MM.1S (cell line): ENCODE data around the gene CERS6.

Experiments
- DNase-seq: peaks from one replicate; pipeline ENCODE4 v3.0.0-alpha.2; 2015
- H2AFZ ChIP-seq: fragments of 300-600 bp; sonication (generic); 2 replicates; pipeline ENCODE4 v1.6.0; 2016; ENCODE audit warnings: antibody characterized with exemption, low read length
- H3F3A ChIP-seq: fragments of 300-600 bp; sonication (generic); 2 replicates; pipeline ENCODE4 v1.6.1; 2016; ENCODE audit warnings: mild to moderate bottlenecking, antibody characterized with exemption, low read length, moderate library complexity, mixed read lengths; ENCODE audit not compliant: insufficient read depth
- H3K27ac ChIP-seq: fragments of 300-600 bp; sonication (generic); 2 replicates; pipeline ENCODE4 v1.5.1; 2016; ENCODE audit warnings: mild to moderate bottlenecking, low read length
- H3K27me3 ChIP-seq: fragments of 300-600 bp; sonication (generic); replicated peaks from 2 replicates; pipeline ENCODE4 v1.6.0; 2016; ENCODE audit warnings: low read length; ENCODE audit not compliant: insufficient read depth
- H3K36me3 ChIP-seq: fragments of 300-600 bp; sonication (generic); replicated peaks from 2 replicates; pipeline ENCODE4 v1.6.1; 2016; ENCODE audit warnings: mild to moderate bottlenecking, low read length, mixed read lengths; ENCODE audit not compliant: insufficient read depth
- H3K4me1 ChIP-seq: fragments of 300-600 bp; sonication (generic); 2 replicates; pipeline ENCODE4 v1.6.1; 2016; ENCODE audit warnings: low read length, mixed read lengths
- H3K4me2 ChIP-seq: fragments of 300-600 bp; sonication (generic); 2 replicates; pipeline ENCODE4 v1.6.0; 2016; ENCODE audit warnings: low read depth, low read length
- H3K4me3 ChIP-seq: fragments of 300-600 bp; sonication (generic); 2 replicates; pipeline ENCODE4 v1.5.1; 2016; ENCODE audit warnings: low read length, mixed read lengths
- H3K79me2 ChIP-seq: fragments of 300-600 bp; sonication (generic); 2 replicates; pipeline ENCODE4 v1.6.1; 2016; ENCODE audit warnings: mixed run types, low read length, mixed read lengths
- H3K9ac ChIP-seq: fragments of 300-600 bp; sonication (generic); 2 replicates; pipeline ENCODE4 v1.6.1; 2016; ENCODE audit warnings: low read length, mixed read lengths
- H3K9me2 ChIP-seq: fragments of 300-600 bp; sonication (generic); replicated peaks from 2 replicates; pipeline ENCODE4 v1.6.1; 2016; ENCODE audit warnings: mild to moderate bottlenecking, low read length, mixed read lengths; ENCODE audit not compliant: insufficient read depth
- H3K9me3 ChIP-seq: fragments of 300-600 bp; sonication (generic); replicated peaks from 2 replicates; pipeline ENCODE4 v1.6.1; 2016; ENCODE audit warnings: mild to moderate bottlenecking, low read length, mixed read lengths; ENCODE audit not compliant: insufficient read depth
- H4K20me1 ChIP-seq: fragments of 300-600 bp; sonication (generic); 2 replicates; pipeline ENCODE4 v1.6.1; 2016; ENCODE audit warnings: mild to moderate bottlenecking, low read length, moderate library complexity, mixed read lengths; ENCODE audit not compliant: insufficient read depth
- CTCF ChIP-seq: fragments of 300-600 bp; sonication (generic); IDR thresholded peaks from 2 replicates; pipeline ENCODE4 v1.5.1; 2016; ENCODE audit warnings: antibody characterized with exemption, low read length, mixed read lengths
- EZH2 ChIP-seq: fragments of 300-600 bp; sonication (generic); optimal IDR thresholded peaks from 2 replicates; pipeline ENCODE3; 2017; ENCODE audit warnings: low read depth, mild to moderate bottlenecking, antibody characterized with exemption, low read length, mixed read lengths
- EZH2phosphoT487 ChIP-seq: fragments of 300-600 bp; sonication (generic); IDR thresholded peaks from 2 replicates; pipeline ENCODE4 v1.6.1; 2018; ENCODE audit warnings: antibody characterized with exemption, low read length

The CERS6 gene

DNA sequence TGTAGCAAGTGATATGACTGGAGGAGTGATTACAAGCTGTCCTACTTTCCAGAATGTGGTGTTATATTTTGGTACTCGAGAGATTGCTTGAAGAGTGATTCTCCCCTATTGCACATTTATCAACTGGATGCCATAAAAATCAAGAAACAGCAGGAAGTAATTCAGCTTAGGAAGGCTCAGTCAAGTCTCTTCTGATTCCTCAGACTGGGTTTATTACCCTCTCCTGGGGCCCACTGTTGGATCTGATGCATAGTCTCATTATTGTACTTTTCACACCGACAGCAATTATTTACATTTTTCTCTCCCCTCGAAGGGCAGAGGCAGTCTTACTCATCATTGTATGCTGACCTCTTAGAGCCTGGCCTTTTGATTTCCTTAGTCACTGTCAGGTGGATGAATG, 355.6 kb downstream of the CERS6 start:
- Histone ChIP-seq H3K4me1 (no peaks in the 10 kb centered on the region), H3K4me3 (no peak overlapping the region), H3F3A (no peaks in the 10 kb centered on the region), H3K36me3 (no peaks in the 10 kb centered on the region), H3K9me3 (no peaks in the 10 kb centered on the region), H3K4me2 (no peak overlapping the region), H2AFZ (no peak overlapping the region), H3K27ac (no peak overlapping the region), H3K79me2 (no peaks in the 10 kb centered on the region), H3K9me2 (no peaks in the 10 kb centered on the region), H4K20me1 (no peaks in the 10 kb centered on the region), H3K27me3 (no peaks in the 10 kb centered on the region), H3K9ac (no peak overlapping the region)
- DNase-seq: no peak
- TF ChIP-seq EZH2 (no peak), EZH2phosphoT487 (no peak), CTCF (no peak)

DNA sequence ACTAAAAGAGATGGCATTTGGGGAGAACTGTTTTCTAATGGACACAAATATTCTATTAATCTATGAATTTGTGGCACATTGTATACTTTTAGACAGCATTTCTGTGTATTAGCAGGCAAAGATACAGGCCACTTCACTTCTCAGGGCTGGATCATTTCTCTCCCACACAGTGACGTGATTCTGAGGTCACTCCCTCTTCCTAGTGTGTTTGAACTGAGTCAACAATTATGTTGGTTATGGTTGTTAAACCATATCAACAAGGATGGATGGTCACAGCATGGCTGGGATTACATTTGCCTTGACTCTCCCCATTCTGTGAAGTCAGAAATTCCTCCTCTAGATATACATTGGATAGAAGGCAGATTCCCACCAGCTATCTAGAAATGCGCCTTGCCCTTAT, 358.0 kb downstream of the CERS6 start:
- Histone ChIP-seq H3K9me3 (no peaks in the 10 kb centered on the region), H3K27ac (no peak overlapping the region), H3K27me3 (no peaks in the 10 kb centered on the region), H3K36me3 (no peaks in the 10 kb centered on the region), H2AFZ (no peak overlapping the region), H3K4me2 (no peak overlapping the region), H3K79me2 (no peaks in the 10 kb centered on the region), H3K9ac (no peak overlapping the region), H3K4me1 (no peaks in the 10 kb centered on the region), H3F3A (no peaks in the 10 kb centered on the region), H3K9me2 (no peaks in the 10 kb centered on the region), H4K20me1 (no peaks in the 10 kb centered on the region), H3K4me3 (no peak overlapping the region)
- DNase-seq: no peak
- TF ChIP-seq CTCF (no peak), EZH2 (no peak), EZH2phosphoT487 (no peak)

- H3K79me2 ChIP-seq: no peaks in the 10 kb centered on the region
- no peak for DNase-seq
- H3F3A ChIP-seq: no peaks in the 10 kb centered on the region
- no peak overlapping the region for H3K9ac ChIP-seq
- no peak overlapping the region for H3K4me3 ChIP-seq
- no peaks in the 10 kb centered on the region for H3K4me1 ChIP-seq
- H3K36me3 ChIP-seq: no peaks in the 10 kb centered on the region
- H3K27ac ChIP-seq: no peak overlapping the region
- H3K4me2 ChIP-seq: no peak overlapping the region
- H2AFZ ChIP-seq: no peak overlapping the region
- TF ChIP-seq EZH2 (no peak), EZH2phosphoT487 (no peak), CTCF (no peak)
- no peaks in the 10 kb centered on the region for H4K20me1 ChIP-seq
- no peaks in the 10 kb centered on the region for H3K9me2 ChIP-seq
- no peaks in the 10 kb centered on the region for H3K27me3 ChIP-seq
- no peaks in the 10 kb centered on the region for H3K9me3 ChIP-seq
These were observed 359.2 kb downstream of the CERS6 start for GRCh38 chr2:168814939-168815907.
